GM12801 (cell line): ENCODE measurements around the gene SMYD3.

Experiments
- TF ChIP-seq, protein P1 (sequence below): IDR thresholded peaks from one replicate; pipeline ENCODE4 v1.5.1; 2011; ENCODE audit warnings: control low read depth; ENCODE audit not compliant: insufficient read length; ENCODE audit errors: extremely low read depth

Gene SMYD3

GRCh38 chr1:245867738-245868137 lies 639.3 kb downstream of the SMYD3 start:
- TF ChIP-seq, protein P1, sequence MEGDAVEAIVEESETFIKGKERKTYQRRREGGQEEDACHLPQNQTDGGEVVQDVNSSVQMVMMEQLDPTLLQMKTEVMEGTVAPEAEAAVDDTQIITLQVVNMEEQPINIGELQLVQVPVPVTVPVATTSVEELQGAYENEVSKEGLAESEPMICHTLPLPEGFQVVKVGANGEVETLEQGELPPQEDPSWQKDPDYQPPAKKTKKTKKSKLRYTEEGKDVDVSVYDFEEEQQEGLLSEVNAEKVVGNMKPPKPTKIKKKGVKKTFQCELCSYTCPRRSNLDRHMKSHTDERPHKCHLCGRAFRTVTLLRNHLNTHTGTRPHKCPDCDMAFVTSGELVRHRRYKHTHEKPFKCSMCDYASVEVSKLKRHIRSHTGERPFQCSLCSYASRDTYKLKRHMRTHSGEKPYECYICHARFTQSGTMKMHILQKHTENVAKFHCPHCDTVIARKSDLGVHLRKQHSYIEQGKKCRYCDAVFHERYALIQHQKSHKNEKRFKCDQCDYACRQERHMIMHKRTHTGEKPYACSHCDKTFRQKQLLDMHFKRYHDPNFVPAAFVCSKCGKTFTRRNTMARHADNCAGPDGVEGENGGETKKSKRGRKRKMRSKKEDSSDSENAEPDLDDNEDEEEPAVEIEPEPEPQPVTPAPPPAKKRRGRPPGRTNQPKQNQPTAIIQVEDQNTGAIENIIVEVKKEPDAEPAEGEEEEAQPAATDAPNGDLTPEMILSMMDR, result no peak

DNA sequence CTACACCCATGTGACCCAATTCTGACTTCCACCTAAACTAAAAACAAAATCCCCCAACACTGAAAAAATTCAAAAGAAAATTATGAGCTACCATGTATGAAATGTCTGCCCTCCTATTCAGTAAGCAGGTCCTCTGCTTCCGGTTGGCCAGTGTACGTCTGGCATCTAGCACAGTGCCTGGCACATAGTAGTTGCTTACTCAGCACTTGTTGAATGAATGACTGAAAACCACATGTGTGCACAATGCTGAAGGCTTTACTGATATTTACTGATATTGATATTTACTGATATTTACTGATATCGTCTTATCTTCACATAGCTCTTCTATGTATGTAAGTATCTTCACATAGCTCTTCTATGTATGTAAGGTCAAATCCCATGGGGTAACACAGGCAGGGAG lies 642.2 kb downstream of the SMYD3 start:
- TF ChIP-seq, protein P1, result no peak

DNA sequence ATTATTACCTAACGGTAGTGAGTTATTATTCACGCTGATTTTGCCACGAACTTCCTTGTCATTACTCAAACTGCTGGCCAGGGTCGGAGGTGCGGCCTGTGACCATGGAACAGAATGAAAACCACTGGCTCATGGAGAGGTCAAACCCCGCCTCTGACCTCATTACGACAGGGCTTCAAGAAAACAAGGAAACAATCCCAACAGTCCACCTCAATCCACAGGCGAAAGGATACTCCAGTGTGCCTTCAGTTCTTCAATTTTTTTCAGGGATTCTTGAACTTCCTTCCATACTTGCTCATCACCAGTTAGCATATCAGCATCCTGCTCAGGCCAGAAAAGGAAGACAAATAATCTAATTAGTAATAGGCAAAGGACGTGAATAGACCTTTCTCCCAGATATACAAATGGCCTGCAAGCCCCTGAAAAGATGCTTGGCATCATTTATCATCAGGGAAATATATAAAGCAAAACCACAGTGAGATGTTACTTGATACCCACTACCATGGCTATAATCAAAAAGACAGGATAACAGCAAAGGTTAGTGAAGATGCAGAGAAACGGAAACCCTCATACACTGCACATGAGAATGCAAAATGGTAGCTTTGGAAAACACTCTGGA lies 643.4 kb downstream of the SMYD3 start:
- TF ChIP-seq, protein P1, result no peak

DNA sequence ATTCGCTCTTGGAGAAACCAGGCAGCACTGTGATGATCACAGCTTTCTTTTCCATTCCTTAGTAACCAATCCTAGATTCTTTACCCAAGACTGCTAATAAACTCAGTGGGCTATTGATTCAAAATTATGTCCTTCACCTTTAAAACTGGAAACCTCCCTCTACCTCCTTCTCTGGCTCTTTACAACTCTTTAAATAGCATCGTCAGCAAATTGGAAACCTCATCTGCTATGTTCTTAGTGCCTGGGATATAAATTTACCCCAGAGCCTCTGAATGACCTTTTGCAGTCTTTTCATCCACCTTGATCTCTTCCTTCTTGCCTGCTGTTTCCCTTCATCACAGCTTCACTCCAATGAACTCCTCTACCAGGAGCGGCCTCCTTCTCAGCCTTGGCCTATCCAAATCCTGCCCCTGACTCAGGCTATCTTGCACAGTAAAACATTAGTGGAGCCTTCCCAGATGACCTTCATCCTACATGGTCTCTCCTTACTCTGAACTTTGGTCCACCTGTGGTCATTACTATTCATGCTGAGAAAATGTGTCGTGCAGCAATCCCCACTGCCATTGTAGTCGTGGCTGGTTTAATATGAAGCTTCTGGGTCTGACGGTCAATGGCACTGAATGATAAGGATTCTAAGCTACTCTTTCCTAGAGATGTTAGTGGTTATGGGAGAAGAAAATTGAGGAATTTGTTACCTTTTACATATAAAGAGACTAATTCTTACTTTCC lies 644.1 kb downstream of the SMYD3 start:
- TF ChIP-seq, protein P1, result no peak

- TF ChIP-seq, protein P1, result no peak
These were observed 646.2 kb downstream of the SMYD3 start for GRCh38 chr1:245860657-245861544.

- TF ChIP-seq, protein P1, result no peak
These were observed 647.5 kb downstream of the SMYD3 start for GRCh38 chr1:245859493-245860114.

GRCh38 chr1:245858722-245859492 lies 648.2 kb downstream of the SMYD3 start:
- TF ChIP-seq, protein P1, result no peak
